Testis (tissue), 2 donors: ENCODE measurements around the gene LMAN1.

Source experiments
- CTCF ChIP-seq, 3 experiments: fragments of 450-650 bp in 2 of 3; fragments of 200-600 bp in 1 of 3; sonication (generic) in 1 of 3; IDR thresholded peaks; one replicate each; pipeline ENCODE4 v1.5.1; 2016 to 2019; ENCODE audit warnings: antibody characterized with exemption in 3 of 3, mild to moderate bottlenecking in 2 of 3, moderate library complexity in 1 of 3
- POLR2A ChIP-seq: fragments of 450-650 bp; IDR thresholded peaks from one replicate; pipeline ENCODE4 v1.6.1; 2017; ENCODE audit warnings: antibody characterized with exemption, mild to moderate bottlenecking, moderate library complexity

GRCh38 chr18:59400407-59400806 is 41.3 kb upstream of the LMAN1 start:
- TF ChIP-seq CTCF (IDR thresholded peaks at IDR 0.05) (no peak), POLR2A (no peak)
